HUDEP-2 (cell line): ENCODE data around the gene FGD4.

Experiments
- DNase-seq, 76 experiments: peaks; one replicate each; lab custom pipeline; 2025; ENCODE audit not compliant: unreplicated experiment in 76 of 76; lab: John Stamatoyannopoulos, UW

FGD4 gene

DNA sequence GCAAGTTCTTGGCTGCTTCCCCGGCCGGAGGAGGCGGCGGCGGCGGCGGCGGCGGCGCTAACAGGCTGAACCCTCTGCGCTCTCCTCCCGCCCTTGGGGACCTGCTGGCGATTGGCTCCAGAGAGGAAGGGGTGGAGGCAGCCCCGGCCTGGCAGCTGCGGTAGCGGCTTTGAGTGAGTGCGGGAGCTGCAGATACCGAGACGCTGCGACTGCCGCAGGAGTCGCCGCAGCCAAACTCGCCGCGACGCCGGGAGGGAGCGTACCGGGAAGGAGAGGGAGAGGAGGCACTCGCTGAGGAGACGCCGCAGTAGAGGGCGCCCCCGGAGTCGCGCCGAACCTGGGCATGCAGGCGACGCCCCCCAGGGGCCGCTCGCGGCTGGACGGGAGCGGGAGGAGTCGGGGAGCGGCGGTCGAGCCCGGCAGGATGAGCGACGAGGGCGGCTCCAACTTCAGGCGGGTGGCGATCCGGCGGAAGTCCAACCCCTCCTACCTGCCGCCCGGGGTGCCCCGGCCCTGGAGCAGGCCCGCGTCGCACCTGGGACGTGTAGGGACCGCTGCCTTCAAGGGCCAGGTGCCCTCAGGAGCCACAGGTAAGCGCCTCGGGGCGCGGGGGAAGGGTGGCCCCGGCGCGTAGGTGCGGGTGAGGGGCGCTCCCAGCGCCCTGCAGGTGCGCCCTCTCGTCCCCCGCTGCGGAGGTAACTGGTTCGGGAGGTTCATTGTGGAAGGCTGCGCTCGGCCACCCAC lies at the start of gene FGD4:
Gene FGD4, plus strand, starts transcription at position 189 of the 744 bp plus-strand sequence.
- peak in 74 of 76 experiments; percentile 43 to 89 (median 80) for DNase-seq

DNA sequence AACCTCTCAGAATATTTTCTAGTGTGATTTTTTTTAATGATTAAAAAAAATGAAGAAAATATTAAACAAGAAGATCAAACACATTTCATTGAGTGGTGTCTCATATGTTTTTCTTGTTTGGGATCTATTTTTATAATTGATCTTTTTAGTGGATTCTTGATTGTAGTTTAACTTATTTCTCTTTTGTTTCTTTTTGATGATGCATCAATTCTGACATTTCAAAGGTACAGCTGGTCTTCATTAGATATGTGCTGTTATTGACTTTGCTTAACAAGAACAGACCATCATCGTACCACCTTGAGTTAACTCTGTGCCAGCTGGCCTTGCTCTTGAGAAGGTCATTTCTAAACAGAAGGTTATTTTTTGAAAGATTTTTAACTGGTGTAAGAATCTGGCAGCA lies 45.8 kb upstream of the FGD4 start:
- no peak for DNase-seq

DNA sequence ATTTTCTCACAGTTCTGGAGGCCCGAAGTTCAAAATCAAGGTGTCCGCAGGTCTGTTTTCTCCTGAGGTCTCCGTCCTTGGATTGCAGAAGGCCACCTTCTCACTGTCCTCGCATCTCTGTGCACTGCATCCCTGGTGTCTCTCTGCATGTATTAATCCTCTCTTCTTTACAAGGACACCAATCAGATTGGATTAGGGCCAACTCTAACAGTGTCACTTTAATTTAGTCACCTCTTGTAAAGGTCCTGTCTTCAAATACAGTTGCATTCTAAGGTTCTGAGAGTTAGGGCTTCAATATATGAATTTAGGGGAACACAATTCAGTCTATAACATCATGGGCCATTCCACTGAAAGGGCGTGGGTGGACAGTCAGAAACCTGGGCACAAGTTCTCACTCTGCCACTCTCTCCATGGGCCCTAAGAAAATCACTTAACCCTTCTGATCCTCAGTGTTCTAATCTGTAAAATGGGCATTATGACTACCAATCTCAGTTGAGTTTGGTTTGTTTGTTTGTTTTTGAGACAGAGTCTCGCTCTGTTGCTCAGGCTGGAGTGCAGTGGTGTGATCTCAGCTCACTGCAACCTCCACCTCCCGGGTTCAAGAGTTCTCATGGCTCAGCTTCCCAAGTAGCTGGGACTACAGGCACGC lies 41.6 kb upstream of the FGD4 start:
- DNase-seq, result peak in 1 of 76 experiments; percentile 2

GRCh38 chr12:32360956-32361355 lies 38.4 kb upstream of the FGD4 start:
- DNase-seq, result peak in 8 of 76 experiments; percentile 3 to 49 (median 19)

DNA sequence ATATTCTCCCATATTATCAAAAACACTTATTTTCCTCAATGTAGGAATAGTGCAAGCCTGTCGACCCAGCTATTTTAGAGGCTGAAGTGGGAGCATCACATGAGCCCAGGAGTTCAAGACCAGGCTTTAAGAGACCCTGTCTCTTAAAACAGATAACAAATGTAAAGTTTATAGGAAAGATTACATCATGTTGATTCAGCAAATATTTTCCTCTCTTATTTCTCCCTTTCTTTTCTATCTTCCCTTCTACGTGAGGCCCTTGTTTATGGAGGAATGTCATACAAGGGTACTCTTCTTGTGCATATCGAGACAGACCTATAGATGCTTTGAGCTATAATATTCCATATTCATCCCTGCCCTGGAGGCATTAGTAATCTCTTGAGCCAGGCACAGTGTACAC lies 36.5 kb upstream of the FGD4 start:
- no peak for DNase-seq

DNA sequence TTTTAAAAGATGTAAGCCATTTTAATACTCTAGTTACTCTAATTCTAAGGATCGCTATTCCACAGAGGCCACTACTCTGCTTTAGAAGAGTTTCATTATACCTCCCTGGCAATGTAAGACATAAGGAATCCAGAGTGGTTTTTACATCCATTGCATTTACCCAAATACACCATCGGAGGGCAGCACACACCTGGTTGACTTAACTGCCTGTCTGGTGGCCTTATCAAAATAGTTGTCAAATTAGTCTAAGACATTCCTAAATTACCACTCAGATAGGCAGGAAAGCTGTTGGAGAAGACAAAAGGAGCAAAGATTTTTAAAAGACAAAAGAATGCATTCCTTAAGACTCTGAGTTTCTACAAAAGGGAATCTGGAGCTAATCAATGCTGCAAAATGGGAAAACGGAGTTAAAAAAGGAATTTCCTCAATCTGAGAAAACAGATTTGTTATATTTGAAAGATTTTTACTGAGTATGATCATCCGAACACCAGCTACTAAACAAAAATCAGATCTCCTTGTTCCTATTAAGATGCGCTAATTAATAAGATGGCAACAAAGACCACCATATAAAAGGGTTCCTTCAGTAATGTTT lies 33.8 kb upstream of the FGD4 start:
- peak in 48 of 76 experiments; percentile 4 to 74 (median 30) for DNase-seq

GRCh38 chr12:32366714-32367113 lies 32.6 kb upstream of the FGD4 start:
- DNase-seq, result no peak

DNA sequence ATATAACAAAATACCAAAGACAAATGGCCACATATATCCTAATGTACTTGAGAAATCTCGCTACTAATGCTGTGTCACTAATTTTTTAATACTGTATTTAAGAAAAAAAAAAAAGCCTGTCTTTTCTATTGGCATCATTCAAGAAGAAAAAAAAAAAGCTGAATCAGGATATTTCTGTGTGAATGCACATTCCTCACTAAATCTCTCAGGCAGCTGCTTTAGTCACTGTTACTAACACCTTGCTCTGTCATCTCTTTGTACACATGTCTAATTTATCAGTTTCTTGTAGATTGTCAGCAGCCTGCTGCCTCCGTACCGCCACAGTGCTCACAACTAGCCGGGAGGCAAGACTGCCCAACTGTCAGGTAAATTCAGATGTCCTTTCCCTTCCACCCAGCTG lies 32.0 kb upstream of the FGD4 start:
- DNase-seq, result no peak

DNA sequence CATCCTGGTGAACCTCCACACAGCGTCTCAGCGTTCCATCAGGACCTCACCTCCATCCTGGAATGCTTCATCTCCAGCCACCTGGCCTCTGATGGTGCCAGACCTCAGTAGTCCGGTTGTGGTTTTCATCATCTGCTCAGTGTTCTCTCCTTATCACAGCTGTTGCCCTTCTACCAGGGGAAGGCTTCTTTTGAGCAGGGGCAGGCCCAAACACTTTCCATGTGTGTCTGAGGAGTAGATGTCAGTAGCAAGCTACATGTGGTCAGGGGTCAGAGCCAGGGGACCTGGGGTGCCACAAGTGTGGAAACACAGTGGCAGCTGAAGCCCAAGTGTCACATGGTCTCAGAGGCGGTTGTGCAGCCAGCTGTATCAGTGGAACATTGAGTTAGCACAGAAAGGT lies 30.2 kb upstream of the FGD4 start:
- DNase-seq, result no peak

DNA sequence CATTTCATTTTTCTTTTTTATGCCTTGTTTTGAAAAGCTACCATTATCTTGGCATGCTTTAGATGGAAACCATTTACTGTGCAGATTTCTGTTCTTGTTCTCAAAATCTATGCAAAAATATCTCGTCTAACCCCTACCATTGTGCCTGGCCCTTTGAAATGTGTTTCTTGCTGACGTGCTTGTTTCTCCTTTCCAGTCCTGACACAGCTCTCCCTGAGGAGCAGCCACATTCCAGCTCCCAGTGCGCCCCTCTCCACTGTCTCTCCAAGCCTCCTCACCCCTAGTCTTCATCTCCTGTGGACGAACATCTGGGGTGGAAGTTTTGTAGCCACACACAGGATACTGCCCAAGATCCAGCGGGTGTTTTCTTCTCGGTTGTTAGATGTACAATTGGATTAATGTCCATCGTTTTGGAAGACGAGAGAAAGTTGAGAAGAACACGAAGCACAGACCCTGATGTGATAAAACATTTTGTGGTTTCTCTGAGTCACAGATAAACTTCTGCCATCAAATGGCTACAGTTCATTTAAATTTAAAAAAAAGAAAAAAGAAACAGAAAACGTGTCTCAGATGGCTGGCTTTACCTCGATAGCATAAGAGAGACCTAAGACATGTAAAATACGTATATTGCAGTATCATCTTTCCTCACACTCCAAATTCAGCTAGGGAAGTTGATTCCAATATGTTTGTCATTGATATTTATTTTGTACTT lies 21.9 kb upstream of the FGD4 start:
- DNase-seq, result peak in 1 of 76 experiments; percentile 4

DNA sequence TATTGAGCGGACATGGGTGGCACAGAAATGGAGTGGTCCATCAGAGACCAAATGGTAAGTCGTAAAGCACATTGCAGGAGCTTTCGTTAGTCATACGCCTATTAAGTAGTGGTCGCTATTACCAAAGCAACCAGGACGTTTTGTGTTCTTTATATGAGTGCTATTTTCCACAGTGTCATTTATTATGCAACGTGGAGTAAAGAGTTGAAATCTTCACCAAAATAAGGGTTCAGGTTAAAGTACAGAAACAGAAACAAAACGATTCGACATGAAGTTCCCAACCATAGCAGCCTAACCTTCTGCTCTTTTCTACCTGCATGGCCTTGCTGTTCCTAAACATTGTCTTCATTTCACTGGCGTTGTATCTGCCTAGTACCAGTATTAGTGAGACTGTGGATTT lies 20.1 kb upstream of the FGD4 start:
- no peak for DNase-seq

DNA sequence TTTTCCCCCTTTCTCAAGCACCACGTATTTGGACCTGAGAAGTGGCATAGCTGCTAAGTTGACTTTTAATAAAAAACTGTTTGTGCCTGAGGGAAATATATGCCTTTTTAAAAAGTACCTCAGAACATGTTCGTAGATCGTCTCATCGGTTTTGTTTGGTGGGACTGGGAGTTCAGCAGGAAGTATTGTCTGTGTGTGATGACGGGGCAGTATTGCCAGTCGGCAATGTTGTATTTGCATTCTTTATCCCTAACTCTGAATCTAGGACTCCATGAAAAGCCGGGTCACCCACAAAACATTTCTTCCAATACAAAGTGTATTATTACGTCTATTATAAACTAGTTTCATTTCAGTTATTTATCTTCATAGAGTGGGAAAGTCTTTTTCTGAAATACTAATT lies 19.7 kb upstream of the FGD4 start:
- DNase-seq, result no peak

DNA sequence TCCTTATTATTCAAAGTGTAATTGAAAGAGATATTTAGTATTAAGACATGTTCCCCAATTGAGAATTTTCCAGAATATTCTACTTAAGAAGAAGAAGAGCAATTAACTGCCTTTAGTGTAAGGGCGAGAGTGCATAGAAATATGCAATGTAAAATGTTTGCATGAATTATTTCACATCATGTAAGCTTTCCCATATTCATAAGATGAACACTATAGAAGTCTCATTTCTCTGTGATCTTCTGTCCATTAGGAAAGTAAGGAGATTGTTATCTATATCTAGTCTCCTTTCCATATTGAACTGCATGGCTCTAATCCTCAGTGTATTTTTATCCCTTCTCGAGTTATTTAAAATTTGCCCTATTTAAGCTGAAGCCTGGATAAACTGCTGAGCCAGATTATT lies 17.1 kb upstream of the FGD4 start:
- DNase-seq, result no peak

DNA sequence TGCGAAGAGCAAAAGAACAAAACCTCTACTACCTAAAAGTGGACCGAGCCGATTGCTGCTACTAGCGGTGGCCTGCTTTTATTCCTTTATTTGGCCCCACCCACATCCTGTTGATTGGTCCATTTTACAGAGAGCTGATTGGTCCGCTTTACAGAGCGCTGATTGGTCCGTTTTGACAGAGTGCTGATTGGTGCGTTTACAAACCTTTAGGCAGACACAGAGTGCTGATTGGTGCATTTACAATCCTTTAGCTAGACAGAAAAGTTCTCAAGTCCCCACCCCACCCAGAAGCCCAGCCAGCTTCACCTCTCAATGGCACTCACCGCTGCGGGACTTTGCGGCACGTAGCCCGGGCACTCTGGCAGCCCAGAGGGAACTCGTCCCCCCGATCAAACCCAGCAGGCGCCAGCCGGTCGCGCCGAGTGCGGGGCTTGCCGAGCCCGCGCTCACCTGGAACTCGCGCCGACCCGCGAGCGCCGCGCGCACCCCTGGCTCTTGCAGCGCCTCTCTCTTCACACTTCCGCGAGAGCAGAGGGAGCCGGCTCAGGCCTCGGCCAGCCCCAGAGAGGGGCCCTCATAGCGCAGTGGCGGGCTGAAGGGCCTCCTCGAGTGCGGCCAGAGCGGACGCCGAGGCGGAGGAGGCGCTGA lies 8.7 kb upstream of the FGD4 start:
- DNase-seq, result peak in 14 of 76 experiments; percentile 7 to 65 (median 20)

DNA sequence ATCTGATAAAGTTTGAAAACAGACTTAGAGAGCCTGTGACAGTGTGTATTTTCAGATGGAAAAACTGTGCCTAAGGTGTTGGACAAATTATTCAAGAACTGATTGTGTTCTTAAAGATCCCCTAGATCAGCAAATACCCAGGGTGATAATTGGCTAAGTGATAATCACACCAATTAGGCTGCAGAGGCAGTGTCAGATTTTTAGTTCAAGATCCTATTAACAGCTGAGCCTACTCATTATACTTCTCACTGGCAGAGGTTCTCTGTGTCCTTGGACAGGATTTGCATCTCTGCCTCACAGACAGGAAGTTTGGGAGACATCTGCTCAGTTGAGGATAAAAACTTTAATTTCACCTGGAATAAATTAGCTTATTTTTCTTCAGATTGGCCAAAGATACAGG lies 4.3 kb upstream of the FGD4 start:
- DNase-seq, result no peak

GRCh38 chr12:32397696-32398095 lies 1.7 kb upstream of the FGD4 start:
- no peak for DNase-seq

- peak in 23 of 76 experiments; percentile 2 to 36 (median 19) for DNase-seq
Measured at GRCh38 chr12:32398181-32398580, 1.2 kb upstream of the FGD4 start.

GRCh38 chr12:32398816-32399369 lies 465 bp upstream of the FGD4 start:
- DNase-seq, result peak in 1 of 76 experiments; percentile 5

DNA sequence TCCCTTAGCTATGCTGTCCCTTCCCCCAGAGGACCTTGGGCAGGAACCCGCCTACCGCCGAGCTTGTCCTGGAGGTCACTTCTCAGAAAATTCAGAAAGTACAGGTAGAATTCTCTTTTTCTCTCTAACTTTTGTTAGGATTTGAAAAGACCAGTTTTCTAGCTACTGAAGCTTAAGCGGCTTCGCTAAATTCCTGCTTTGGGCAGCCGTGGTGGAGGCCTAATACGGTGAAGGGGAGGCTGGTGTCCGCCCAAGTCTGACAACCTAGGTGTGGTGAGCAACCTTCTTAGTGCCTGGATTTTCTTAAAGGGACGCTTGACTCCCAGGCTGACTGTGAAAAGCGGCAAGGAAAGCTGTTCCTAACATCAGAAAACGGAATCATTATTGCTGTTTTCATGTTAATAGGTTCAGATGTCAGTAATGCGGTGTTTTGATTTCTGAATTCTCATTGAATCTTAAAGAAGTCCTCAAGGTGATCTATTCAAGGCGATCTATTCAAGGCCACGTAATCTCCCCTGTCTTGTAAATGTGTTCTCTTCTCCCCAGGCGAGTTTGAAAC lies 835 bp downstream of the FGD4 start:
- DNase-seq, result peak in 1 of 76 experiments; percentile 8

- DNase-seq, result no peak
Measured at GRCh38 chr12:32400866-32401265, 1.5 kb downstream of the FGD4 start.
